Endothelial cell (in vitro differentiated cells): ENCODE data around the gene GPR139. TPM values are rescaled to one million over a fixed set of nuclear protein-coding genes. Genes with fewer than 3 reads are reported as not detected.

ENCODE experiments used
- DNase-seq: peaks from one replicate; pipeline ENCODE4 v3.0.0; 2021; ENCODE audit warnings: low spot score
- H3K27ac Mint-ChIP-seq: one replicate; pipeline ENCODE4 v1.8.0; 2021; ENCODE audit warnings: mixed read lengths, inconsistent platforms; ENCODE audit not compliant: unreplicated experiment
- H3K27me3 Mint-ChIP-seq: one replicate; pipeline ENCODE4 v1.8.0; 2021; ENCODE audit warnings: mild to moderate bottlenecking, moderate library complexity, mixed read lengths, inconsistent platforms; ENCODE audit not compliant: unreplicated experiment
- H3K36me3 Mint-ChIP-seq: one replicate; pipeline ENCODE4 v1.8.0; 2021; ENCODE audit warnings: mild to moderate bottlenecking, low read depth, mixed read lengths, inconsistent platforms; ENCODE audit not compliant: unreplicated experiment
- H3K4me1 Mint-ChIP-seq: one replicate; pipeline ENCODE4 v1.8.0; 2021; ENCODE audit warnings: mild to moderate bottlenecking, mixed read lengths, inconsistent platforms; ENCODE audit not compliant: unreplicated experiment
- H3K4me3 Mint-ChIP-seq: one replicate; pipeline ENCODE4 v1.8.0; 2021; ENCODE audit warnings: mild to moderate bottlenecking, mixed read lengths, inconsistent platforms; ENCODE audit not compliant: unreplicated experiment
- H3K9me3 Mint-ChIP-seq: one replicate; pipeline ENCODE4 v1.8.0; 2021; ENCODE audit warnings: mixed read lengths, inconsistent platforms; ENCODE audit not compliant: unreplicated experiment
- total RNA-seq: library from RNA; stranded (reverse); fragmentation: NEBNext Ultra II Directional; extraction: Animal tissue kit (Norgen Biotek cat#: 25700); gene quantifications from one replicate; pipeline ENCODE4 v1.2.1, GENCODE V29; 2021; ENCODE audit not compliant: unreplicated experiment
- TF ChIP-seq, protein P1 (sequence below): fragments of 200-600 bp; sonication (generic); IDR thresholded peaks from one replicate; pipeline ENCODE4 v1.5.0; 2021; ENCODE audit warnings: antibody characterized with exemption; ENCODE audit not compliant: unreplicated experiment

GPR139 gene
- total RNA-seq, 1 donor from 2014 or later = not detected

DNA sequence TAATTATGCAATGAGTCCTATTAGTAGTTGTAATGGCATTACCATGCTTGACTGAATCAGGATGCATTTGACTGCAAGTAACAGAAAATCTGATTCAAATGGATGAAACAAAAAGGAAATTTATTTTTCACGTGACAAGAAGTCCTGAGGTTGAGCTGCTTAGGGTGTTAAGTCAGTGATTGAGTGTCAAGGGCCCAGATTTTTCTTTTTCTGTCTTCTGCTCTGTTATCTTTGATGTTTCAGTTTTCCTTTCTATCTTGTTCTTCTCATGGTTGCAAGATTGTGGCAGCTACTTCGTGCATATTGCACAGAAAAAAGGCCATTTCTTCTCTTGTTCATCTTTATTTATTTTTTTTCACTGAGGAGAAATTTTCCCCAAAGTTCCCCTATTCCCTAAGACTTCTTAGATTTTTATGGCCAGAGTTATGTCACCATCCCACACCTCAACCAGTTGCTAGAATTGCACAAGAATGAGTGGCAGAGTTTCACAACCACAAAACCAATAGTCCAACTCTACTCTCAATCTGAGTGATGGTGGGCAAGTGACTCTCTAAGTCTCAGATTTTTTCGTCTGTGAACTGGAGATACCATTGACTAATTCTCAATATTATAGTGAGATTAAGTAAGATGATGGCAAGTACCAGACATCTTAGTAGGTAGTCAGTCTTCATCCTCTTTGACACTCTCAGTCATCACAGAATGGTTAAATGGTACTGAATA is 15.7 kb upstream of the GPR139 start:
- Mint-ChIP-seq H3K36me3 (no peaks in the 10 kb centered on the region), H3K27me3 (peaks cover 2% of the 10 kb centered on the region), H3K4me3 (no peak overlapping the region), H3K27ac (no peak overlapping the region), H3K4me1 (no peaks in the 10 kb centered on the region), H3K9me3 (no peaks in the 10 kb centered on the region)
- no peak for DNase-seq
- TF ChIP-seq, protein P1, sequence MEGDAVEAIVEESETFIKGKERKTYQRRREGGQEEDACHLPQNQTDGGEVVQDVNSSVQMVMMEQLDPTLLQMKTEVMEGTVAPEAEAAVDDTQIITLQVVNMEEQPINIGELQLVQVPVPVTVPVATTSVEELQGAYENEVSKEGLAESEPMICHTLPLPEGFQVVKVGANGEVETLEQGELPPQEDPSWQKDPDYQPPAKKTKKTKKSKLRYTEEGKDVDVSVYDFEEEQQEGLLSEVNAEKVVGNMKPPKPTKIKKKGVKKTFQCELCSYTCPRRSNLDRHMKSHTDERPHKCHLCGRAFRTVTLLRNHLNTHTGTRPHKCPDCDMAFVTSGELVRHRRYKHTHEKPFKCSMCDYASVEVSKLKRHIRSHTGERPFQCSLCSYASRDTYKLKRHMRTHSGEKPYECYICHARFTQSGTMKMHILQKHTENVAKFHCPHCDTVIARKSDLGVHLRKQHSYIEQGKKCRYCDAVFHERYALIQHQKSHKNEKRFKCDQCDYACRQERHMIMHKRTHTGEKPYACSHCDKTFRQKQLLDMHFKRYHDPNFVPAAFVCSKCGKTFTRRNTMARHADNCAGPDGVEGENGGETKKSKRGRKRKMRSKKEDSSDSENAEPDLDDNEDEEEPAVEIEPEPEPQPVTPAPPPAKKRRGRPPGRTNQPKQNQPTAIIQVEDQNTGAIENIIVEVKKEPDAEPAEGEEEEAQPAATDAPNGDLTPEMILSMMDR = no peak

DNA sequence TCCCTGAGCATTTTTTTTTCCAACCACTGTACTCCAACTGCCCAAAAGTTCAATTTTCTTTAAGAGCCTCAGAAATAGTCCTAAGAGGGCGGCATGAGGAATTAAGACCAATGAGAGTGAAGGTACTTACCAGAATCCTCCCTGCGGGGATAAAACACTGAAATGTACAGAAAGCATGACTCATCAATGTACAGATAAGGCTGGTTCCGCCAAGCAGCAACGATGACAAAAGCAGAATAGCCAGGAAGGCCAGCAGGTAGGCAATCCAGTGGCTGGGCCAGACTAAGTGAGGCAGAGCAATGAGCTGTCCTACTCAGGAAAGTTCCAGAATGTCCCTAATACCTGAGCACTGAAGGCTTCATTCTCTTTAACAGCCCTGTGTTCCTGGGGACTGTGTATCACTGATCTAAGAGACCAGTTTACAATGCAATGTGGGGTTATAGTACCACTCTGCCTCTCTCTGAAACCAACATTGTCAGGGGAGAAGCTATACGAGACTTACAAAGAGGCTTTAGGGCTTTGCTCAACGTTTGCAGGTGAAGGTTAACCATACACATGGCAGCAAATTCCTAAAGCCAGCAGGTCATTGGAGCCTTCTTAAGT is 11.0 kb upstream of the GPR139 start:
- Mint-ChIP-seq H3K4me1 (no peaks in the 10 kb centered on the region), H3K27ac (no peak overlapping the region), H3K36me3 (no peaks in the 10 kb centered on the region), H3K27me3 (no peaks in the 10 kb centered on the region), H3K9me3 (no peaks in the 10 kb centered on the region), H3K4me3 (no peak overlapping the region)
- TF ChIP-seq, protein P1 = no peak
- DNase-seq = no peak

DNA sequence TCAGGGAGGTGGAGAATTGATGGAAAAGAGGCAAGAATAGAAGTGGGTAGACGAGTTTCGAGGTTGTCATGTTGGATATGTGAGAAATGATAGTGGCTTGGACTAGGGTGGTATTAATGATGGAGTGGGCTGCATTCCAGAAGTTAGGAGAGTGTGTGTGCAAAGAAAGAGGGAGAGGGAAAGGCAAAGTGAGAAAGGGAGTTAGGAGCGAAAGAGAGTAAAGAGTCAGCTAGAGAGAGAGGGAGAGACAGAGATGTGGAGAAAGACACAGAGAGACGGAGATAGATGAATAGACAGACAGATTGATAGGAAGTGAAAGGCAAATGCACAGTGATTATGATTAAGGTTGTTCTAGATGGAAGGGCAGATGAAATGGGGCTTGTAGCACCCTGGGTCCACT is 5.4 kb upstream of the GPR139 start:
- Mint-ChIP-seq H3K27ac (no peak overlapping the region), H3K27me3 (peaks cover 8% of the 10 kb centered on the region), H3K9me3 (no peaks in the 10 kb centered on the region), H3K36me3 (no peaks in the 10 kb centered on the region), H3K4me1 (peaks cover 2% of the 10 kb centered on the region), H3K4me3 (no peak overlapping the region)
- DNase-seq = no peak
- TF ChIP-seq, protein P1 = no peak

DNA sequence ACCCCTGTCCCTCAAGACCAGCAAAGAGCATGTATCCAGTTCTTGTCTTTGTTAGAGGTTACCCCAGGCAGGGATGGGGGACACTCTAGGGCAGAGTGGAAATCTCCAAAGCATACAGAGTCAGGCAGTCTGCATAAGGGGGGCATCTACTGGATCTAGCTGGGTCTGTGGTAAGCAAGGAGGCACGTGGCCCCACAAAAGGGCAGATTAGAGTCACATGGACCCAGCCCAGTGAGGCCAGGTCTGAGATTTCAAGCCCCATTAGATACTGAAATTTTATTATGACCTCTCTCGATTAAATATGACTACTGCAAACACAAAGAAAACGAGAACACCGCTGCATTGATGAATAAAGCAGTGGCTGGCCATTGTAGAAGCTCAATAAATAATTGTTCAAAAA is 1.6 kb upstream of the GPR139 start:
- Mint-ChIP-seq H3K4me1 (peaks cover 6% of the 10 kb centered on the region), H3K27ac (no peak overlapping the region), H3K9me3 (no peaks in the 10 kb centered on the region), H3K4me3 (no peak overlapping the region), H3K27me3 (peaks cover 12% of the 10 kb centered on the region), H3K36me3 (no peaks in the 10 kb centered on the region)
- no peak for DNase-seq
- TF ChIP-seq, protein P1 = no peak
